Neural cell (in vitro differentiated cells): Measurements from ENCODE around the gene SLC4A4.

Experiments used
- EP300 ChIP-seq: fragments of 450-650 bp; conservative IDR thresholded peaks from 2 replicates; pipeline ENCODE4 v1.6.1; 2014; ENCODE audit warnings: antibody characterized with exemption, mild to moderate bottlenecking, moderate library complexity; ENCODE audit not compliant: poor library complexity, severe bottlenecking
- EZH2 ChIP-seq: fragments of 200-600, 300-800 bp; shearing (Covaris generic), sonication (generic); IDR thresholded peaks from 2 replicates; pipeline ENCODE4 v1.6.1; 2014; ENCODE audit warnings: antibody characterized with exemption, low read length, borderline replicate concordance, mild to moderate bottlenecking; ENCODE audit not compliant: insufficient read depth, poor library complexity, severe bottlenecking
- MXI1 ChIP-seq: fragments of 450-650 bp; conservative IDR thresholded peaks from 2 replicates; pipeline ENCODE4 v1.6.1; 2014; ENCODE audit warnings: antibody characterized with exemption, mild to moderate bottlenecking; ENCODE audit not compliant: poor library complexity, severe bottlenecking
- POLR2AphosphoS5 ChIP-seq: IDR thresholded peaks from 2 replicates; pipeline ENCODE4 v1.6.1; 2012
- REST ChIP-seq: IDR thresholded peaks from 2 replicates; pipeline ENCODE4 v1.6.1; 2012; ENCODE audit warnings: borderline replicate concordance
- SMC3 ChIP-seq: fragments of 450-650 bp; conservative IDR thresholded peaks from 2 replicates; pipeline ENCODE4 v1.6.1; 2014; ENCODE audit warnings: antibody characterized with exemption, mild to moderate bottlenecking, moderate library complexity; ENCODE audit not compliant: poor library complexity
- TAF1 ChIP-seq: IDR thresholded peaks from 2 replicates; pipeline ENCODE4 v1.6.1; 2012; ENCODE audit warnings: low read depth
- TF ChIP-seq, protein P1 (sequence below): fragments of 450-650 bp; IDR thresholded peaks from 2 replicates; pipeline ENCODE4 v1.5.1; 2014; ENCODE audit warnings: antibody characterized with exemption, mild to moderate bottlenecking, moderate library complexity; ENCODE audit not compliant: poor library complexity, severe bottlenecking

- TF ChIP-seq, protein P1, sequence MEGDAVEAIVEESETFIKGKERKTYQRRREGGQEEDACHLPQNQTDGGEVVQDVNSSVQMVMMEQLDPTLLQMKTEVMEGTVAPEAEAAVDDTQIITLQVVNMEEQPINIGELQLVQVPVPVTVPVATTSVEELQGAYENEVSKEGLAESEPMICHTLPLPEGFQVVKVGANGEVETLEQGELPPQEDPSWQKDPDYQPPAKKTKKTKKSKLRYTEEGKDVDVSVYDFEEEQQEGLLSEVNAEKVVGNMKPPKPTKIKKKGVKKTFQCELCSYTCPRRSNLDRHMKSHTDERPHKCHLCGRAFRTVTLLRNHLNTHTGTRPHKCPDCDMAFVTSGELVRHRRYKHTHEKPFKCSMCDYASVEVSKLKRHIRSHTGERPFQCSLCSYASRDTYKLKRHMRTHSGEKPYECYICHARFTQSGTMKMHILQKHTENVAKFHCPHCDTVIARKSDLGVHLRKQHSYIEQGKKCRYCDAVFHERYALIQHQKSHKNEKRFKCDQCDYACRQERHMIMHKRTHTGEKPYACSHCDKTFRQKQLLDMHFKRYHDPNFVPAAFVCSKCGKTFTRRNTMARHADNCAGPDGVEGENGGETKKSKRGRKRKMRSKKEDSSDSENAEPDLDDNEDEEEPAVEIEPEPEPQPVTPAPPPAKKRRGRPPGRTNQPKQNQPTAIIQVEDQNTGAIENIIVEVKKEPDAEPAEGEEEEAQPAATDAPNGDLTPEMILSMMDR = no peak
- TF ChIP-seq EZH2 = no peak
- no peak for TF ChIP-seq MXI1
- no peak for TF ChIP-seq EP300
- no peak for TF ChIP-seq TAF1
- TF ChIP-seq SMC3 = no peak
- TF ChIP-seq POLR2AphosphoS5 = no peak
- TF ChIP-seq REST = no peak
Measured at GRCh38 chr4:71473541-71474240, 134.9 kb downstream of the SLC4A4 start.
